Activated CD8-positive, alpha-beta memory T cell treated with anti-CD3 and anti-CD28 coated beads, Interleukin-2, amount 50 U/mL, for 24 hours (primary cell): ENCODE data around the gene HDGFL1.

Experiments used
- DNase-seq: peaks from one replicate; pipeline ENCODE4 v3.0.0-alpha.2; 2020; ENCODE audit errors: extremely low read depth

Gene HDGFL1

GRCh38 chr6:22569281-22570184 lies at the start of gene HDGFL1:
Gene HDGFL1 (plus strand): TSS chr6:22569566. CDS start chr6:22569576, 10 bp downstream.
- DNase-seq, result no peak

GRCh38 chr6:22521035-22521434 lies 48.3 kb upstream of the HDGFL1 start:
- DNase-seq, result no peak

GRCh38 chr6:22526736-22527135 lies 42.6 kb upstream of the HDGFL1 start:
- DNase-seq, result no peak

DNA sequence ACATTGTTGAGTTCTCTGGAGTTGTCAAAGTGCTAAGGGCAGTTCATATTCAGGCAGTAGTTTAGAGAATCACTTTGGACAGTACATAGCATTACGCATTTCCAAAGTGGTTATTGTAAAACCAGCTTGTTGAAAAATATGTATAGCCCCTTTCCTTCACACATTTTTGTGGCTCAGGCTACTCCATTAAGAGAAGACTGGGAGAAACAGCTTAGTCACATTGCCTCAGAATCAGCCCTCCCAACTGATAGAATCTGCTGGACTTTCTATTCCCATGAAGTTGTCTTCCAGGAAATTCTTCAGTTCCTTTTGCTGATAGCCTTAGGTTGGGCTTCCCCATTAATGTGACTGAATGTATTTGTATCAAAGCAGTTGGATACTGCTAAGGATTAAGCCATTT lies 39.5 kb upstream of the HDGFL1 start:
- DNase-seq, result no peak

- DNase-seq, result no peak
These were observed 38.9 kb upstream of the HDGFL1 start for GRCh38 chr6:22530506-22530905.

DNA sequence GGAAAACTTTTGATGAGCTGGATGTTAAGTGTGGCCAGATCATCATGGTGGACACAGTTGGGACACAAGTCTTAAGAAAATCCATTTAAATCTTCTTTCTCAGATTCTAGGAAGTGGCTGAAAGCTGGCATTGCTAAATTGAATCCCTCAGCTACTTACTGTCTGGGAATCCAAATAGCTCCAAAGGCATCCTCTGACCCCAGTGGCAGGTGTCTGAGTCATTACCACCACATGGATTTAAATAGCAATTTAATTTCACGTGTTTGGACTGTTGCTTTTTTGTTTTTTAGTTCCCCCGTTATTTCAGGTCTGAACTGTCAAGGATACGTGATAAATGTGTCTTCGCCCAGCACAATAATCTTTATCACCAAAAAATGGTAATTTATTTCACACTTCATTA lies 33.2 kb upstream of the HDGFL1 start:
- no peak for DNase-seq

- DNase-seq, result no peak
These were observed 24.9 kb upstream of the HDGFL1 start for GRCh38 chr6:22544476-22544875.

DNA sequence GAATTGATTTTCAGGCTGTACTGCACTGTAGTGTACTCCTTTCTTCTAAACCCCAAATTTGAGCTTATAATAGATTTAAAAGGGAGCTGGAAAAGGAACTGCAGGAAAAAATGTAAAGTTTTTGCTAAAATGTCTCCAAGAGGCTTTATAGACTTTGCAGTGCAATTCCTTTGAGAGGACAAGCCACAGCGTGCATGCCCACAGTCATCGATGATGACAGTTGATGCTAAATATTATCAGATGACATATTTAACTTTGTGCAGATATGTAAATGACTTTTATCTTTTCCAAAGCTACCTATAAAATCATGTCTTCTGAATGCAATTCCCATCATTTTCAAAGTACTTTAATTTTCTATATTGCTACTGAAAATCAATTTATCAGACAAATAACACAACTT lies 24.3 kb upstream of the HDGFL1 start:
- no peak for DNase-seq

DNA sequence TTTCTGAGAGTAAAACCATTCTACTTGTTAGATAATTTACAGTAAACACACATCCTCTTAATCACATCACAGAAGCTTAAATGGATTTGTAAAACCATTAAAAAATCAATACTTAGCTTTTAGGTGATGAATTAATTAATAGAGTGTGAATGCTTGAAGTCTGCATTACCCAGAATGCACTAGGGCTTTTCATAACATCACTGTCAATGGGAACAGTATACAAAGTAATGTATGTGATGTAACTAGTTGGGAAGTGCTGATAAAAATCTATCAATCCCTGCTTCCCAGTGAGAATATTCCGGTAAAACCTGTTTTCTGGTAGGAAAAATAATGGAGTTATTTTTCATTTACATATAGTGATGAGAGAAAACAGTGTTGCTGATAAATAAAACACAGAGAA lies 23.1 kb upstream of the HDGFL1 start:
- DNase-seq, result no peak

DNA sequence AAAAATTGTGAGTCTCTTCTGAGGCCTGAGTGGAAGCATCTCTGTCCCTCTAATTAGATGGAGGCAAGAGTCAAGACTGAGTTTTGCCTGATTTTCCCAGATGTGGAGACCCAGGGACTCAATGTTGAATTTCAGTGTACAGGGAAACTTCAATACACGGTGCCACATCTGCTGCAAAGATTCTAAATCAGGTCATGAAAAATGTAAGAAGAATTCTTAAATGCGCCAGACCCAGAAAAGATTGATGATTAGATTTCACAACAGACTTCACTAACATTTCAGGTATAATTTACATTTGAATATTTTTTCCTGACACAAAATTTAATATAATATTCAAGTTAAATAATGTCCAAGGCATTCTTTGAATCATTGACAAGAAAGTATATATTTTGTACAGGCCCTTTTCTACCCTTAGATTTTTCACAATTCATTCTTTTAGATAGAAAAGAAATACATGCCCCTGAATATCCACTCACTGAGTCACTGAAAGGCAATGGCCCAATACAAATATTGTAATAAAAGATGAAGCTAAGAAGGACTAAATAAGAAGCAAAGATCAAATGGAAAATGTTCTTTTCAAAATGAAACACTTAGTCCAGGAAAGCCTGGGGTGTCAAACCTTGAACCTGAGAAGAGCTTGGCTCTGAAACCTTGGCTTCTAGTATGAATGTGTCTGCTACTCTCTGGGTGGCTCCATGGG lies 18.2 kb upstream of the HDGFL1 start:
- no peak for DNase-seq

GRCh38 chr6:22556266-22556665 lies 13.1 kb upstream of the HDGFL1 start:
- DNase-seq, result no peak

DNA sequence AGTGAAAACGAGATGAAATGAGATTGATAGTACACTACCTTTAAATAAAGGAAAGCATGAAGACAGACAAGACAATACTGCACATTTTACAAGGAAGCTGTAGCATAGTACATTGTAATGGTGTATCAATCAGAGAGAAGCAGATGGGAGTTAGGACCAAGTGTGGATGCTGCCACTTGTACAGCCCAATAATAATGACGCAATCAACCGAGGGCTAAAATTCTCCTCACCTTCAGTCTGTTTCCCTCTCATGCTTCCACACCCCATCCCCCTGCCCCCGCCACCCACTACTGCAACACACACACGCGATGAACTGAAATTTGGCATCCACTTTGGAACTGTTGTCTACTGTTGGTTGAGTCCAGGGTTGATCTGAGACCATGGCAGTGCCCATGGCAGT lies 12.4 kb upstream of the HDGFL1 start:
- no peak for DNase-seq

DNA sequence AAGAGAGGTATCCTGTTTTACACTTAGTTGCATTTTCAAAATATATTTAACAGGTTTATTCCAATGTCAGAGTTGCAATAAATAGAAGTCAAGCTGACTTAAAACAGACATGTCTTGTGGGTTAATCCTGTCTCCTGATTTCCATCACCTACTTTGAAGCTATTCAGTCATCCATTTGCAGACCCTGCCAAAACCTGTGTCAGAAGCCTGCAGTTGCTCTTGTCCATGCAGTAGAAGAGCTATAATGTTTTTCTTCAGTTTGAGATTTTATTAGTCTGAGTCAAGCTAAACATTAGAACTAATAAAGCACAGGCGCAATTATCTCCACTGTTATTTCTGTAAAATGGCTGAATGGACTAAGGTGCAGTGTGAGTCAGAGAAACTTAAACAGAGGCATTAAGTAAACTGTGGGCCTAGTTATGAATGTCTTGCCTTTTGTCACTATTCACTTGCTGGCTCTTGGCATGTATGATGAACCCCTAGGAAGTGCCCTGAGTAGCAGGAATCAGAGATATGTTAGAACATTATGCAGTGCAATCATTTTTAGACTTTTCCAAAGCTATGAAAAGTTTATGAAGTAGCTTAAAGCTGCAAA lies 11.0 kb upstream of the HDGFL1 start:
- DNase-seq, result no peak

DNA sequence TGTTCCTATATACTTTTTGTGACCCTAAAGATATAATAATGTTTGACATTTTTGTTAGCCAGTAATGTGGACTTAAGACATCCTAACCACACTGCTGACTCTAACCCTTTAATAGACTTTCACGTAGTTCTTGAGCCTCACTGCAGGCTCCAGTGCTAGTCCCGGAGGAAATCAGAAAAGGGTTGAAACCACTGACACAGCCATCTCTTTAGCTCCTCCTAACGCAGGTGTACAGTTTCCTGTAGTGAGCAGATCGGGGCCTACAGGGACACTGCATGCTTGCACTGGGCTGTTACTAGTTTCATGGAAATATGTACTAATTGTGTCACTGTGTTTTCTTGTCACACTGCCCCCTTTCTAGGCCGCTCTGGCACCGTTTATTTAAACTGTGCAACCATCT lies 512 bp upstream of the HDGFL1 start:
- no peak for DNase-seq

GRCh38 chr6:22570185-22570551 lies 802 bp downstream of the HDGFL1 start:
- DNase-seq, result no peak

DNA sequence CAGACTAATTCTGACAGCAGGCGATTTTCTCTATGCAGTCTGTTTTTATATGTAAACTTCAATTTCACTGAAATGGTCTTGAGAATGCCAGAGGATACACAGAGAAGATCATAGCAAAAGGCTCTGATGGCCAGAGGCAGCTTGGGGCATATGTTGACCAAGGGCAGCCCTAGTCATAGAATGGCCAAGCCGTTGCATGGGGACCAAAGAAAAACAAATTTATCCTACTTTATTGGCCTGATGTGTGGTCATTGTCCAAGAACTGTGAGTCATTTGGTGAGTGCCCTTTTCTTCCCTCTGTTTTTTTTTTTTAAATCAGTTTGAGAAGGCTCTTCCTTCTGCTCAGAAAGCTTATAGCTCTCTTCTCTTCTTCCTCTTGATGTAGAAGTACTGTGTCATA lies 5.8 kb downstream of the HDGFL1 start:
- no peak for DNase-seq

DNA sequence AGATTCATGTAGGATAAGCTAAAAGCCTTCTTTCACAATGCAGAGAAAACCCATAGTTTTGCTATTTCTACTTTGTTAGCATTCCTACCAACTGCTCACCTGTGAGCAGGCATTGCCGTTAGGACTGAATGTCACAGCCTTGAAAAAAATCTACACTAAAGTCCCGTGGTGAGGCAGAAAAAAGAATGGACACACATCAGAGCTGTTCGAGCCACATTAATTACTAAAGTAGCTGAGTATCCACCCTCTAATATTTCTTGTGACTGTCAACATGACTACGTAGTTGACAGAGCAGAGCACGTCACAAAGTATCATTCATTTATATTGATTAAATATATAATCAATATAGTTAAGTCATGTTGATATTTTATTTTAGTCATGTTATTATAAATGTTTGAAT lies 10.1 kb downstream of the HDGFL1 start:
- DNase-seq, result no peak

DNA sequence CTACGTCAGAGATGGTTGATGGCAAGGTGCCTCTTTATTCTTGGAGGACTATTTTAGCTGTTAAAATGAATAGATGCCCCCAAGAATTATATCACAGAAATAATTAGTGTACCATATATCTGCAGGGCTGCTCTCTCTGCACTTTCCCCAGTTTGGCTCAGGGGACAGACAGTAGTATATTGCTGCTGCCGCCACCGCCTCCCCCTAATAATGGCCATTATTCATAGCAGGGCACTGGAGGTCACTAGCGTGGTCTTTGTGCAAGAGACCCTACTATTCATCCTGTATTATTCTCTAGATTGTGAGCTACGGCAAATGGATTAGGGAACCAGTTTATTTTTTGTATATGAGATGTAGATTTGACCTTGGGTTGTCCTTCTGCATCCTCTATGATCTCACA lies 11.0 kb downstream of the HDGFL1 start:
- no peak for DNase-seq

DNA sequence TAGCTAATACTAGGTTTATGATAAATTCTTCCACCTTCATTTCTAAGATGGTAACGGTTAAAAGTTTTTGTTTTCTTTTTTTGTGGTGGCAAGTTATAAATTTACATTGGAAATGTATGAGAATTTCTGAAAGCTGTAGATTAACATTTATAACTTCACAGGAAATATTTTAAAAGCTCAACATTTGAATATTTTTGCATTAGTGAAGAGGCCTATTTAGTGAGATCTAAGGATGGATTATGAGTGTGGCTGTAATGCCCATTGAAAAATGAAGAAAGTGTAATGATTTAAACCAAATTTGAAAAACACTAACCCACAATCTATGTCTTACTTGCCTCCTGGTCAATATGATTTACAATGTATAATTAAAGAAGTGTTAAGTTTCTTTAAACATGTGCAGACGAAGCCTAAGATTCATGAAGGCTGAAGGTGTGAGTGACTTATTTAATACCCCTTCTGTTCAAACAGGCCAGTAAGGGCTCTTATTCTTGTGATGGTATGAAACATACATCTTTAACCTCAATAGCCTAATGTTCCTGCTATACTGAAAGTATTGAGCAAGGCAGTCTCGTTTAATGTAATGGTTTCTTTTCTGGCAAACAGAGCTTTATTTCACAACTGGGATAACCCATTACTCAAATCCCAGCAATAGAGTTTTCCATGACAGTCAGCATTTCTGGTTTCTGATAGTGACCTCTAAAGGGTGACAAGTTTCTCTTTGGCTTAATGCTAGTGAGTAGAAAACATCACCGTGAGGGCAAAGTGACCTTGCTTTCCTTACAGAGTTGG lies 13.2 kb downstream of the HDGFL1 start:
- DNase-seq, result no peak

GRCh38 chr6:22583230-22583629 lies 13.9 kb downstream of the HDGFL1 start:
- DNase-seq, result no peak

GRCh38 chr6:22583927-22584326 lies 14.6 kb downstream of the HDGFL1 start:
- DNase-seq, result no peak

DNA sequence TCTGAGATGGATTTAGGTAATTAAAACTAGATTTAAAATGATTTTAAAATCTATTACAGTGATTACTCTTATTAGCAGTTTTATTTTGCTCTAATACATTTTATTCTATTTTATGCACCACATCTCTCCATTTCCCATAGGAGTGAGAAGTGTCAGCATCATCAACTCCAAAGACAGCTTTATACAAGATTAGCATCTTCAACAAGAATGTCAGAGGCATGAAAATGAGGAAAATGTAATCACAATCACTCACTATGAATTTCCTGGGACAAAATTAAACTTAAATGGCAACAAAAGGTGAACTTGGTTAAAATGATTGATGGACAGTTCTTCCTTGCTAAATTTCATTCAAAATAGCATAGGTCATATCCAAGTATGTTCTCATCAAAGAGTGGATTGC lies 19.8 kb downstream of the HDGFL1 start:
- DNase-seq, result no peak
